Measurements from ENCODE around the gene FAM240A. TPM values are rescaled to one million over a fixed set of nuclear protein-coding genes. Genes with fewer than 3 reads are reported as not detected.

The FAM240A gene
- total and polyA plus RNA-seq, 2 donors, result 0.05 to 0.37 TPM

DNA sequence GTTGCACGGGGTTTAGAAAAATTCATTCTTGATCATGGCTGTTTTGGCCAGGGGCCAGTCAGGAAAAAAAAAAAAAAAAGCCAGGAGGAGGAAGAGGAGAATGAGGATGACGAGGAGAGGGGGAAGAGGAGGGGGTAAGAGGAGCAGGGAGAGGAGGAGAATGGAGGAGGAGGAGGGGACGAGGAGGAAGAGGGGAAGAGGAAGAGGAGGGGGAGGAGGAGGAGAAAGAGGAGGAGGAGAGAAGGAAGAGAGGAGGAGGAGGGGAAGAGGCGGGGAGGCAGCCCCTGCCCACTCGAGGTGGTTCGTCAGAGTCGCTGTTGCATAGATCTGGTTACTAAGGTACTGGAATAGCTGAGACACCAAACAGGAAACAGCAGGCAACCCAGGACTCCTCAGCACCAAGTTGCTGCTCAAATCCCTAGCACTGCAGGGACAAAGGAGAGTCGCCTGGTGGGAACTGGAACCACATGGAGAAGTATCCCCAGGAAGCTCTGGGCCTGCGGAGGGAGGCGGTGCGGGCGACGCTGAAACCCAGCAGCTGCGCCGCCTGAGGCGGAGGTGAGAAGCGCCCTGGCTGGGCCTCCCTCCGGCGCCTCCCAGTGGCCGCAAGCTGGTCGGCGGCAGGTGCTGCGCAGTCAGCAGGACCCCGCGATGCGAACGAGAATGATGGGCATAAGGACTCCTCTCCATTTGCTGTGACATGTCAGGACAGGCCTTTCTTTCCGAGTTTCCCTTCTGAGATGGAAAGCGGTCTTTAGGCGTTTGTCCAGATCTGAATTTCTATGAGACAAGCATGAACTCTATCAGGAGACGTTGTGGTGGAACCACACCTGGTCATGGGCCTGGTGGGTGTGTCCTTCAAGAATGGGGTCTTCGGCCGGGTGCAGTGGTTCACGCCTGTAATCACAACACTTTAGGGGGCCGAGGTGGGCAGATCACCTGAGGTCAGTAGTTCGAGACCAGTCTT is 17.5 kb downstream of the FAM240A start:
- Histone ChIP-seq H3K4me3 (ENCODE audit: low read length in 2 of 2) (peak overlapping the region; percentile 21 to 50), H3K36me3 (ENCODE audit: control insufficient read depth in 2 of 2, insufficient read depth in 2 of 2, low read length in 1 of 2) (no peaks in the 10 kb centered on the region), H3K9me3 (ENCODE audit: control insufficient read depth in 2 of 2, insufficient read depth in 1 of 2, low read length in 1 of 2) (no peaks in the 10 kb centered on the region), H3K27me3 (ENCODE audit: control insufficient read depth in 2 of 2, insufficient read depth in 1 of 2, low read length in 1 of 2) (no peaks in the 10 kb centered on the region), H3K27ac (ENCODE audit: low read depth in 1 of 2, low read length in 1 of 2) (peak overlapping the region; percentile 72 to 90), H3K4me1 (ENCODE audit: control insufficient read depth in 2 of 2, insufficient read depth in 2 of 2, low read length in 2 of 2) (peaks cover 3 to 28% of the 10 kb centered on the region in 2 donors)
- DNase-seq (ENCODE audit: low read depth in 6 of 9, low spot score in 9 of 9), result peak; percentile 64 to 88 (median 78)
- 14% methylated on average over 36 of the region's 36 CpGs for WGBS

DNA sequence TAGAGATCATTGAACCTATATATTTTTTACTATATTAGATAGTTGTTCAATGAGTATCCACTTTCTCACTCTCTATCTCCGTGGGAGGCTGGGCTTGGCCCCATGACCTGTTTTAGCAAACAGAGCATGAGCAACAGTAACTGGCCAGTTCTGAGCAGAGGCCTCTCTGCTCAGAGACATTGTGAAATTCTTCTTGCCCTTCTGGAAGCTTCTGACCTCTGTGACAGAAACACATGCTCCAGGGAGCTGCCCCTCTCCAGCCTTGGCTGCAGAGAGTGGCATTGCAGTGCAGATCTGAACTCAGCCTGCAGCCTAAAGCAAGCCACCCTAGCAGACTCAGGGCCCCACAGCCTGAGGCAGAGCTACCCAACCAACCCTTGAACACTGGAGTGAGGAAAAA is 20.5 kb downstream of the FAM240A start:
- H3K9me3 ChIP-seq (ENCODE audit: control insufficient read depth in 2 of 2, insufficient read depth in 1 of 2, low read length in 1 of 2), result no peaks in the 10 kb centered on the region
- H3K27me3 ChIP-seq (ENCODE audit: control insufficient read depth in 2 of 2, insufficient read depth in 1 of 2, low read length in 1 of 2), result no peaks in the 10 kb centered on the region
- H3K4me1 ChIP-seq (ENCODE audit: control insufficient read depth in 2 of 2, insufficient read depth in 2 of 2, low read length in 2 of 2), result peaks cover 3 to 32% of the 10 kb centered on the region in 2 donors
- H3K36me3 ChIP-seq (ENCODE audit: control insufficient read depth in 2 of 2, insufficient read depth in 2 of 2, low read length in 1 of 2), result no peaks in the 10 kb centered on the region
- 97% methylated on average over 1 of the region's 1 CpG for WGBS
- DNase-seq (ENCODE audit: low read depth in 6 of 9, low spot score in 9 of 9), result no peak
- H3K27ac ChIP-seq (ENCODE audit: low read depth in 1 of 2, low read length in 1 of 2), result no peak overlapping the region
- no peak overlapping the region for H3K4me3 ChIP-seq (ENCODE audit: low read length in 2 of 2)

DNA sequence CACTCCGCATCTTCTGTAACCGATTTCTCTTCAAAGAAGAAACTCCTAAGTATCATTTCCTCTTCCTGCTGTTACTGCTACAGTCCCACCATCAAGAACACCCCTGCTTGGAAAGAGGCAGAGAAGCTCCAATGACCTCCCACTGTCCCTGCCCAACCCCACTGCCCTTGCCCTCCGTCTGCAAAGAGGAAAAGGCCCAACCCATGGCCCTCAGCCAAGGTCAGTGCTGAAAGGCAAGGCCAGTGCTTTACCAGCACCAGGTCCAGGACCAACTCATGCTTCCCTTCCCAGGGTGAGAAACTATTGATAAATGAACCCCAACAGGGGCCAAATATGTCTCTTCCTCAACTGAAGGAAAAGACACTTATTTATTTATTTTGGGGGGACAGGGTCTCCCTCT is 22.5 kb downstream of the FAM240A start:
- H3K36me3 ChIP-seq (ENCODE audit: control insufficient read depth in 2 of 2, insufficient read depth in 2 of 2, low read length in 1 of 2), result no peaks in the 10 kb centered on the region
- no peak overlapping the region for H3K4me3 ChIP-seq (ENCODE audit: low read length in 2 of 2)
- H3K9me3 ChIP-seq (ENCODE audit: control insufficient read depth in 2 of 2, insufficient read depth in 1 of 2, low read length in 1 of 2), result no peaks in the 10 kb centered on the region
- no peak overlapping the region for H3K27ac ChIP-seq (ENCODE audit: low read depth in 1 of 2, low read length in 1 of 2)
- DNase-seq (ENCODE audit: low read depth in 6 of 9, low spot score in 9 of 9), result no peak
- H3K27me3 ChIP-seq (ENCODE audit: control insufficient read depth in 2 of 2, insufficient read depth in 1 of 2, low read length in 1 of 2), result no peaks in the 10 kb centered on the region
- peaks cover 3 to 17% of the 10 kb centered on the region in 2 donors for H3K4me1 ChIP-seq (ENCODE audit: control insufficient read depth in 2 of 2, insufficient read depth in 2 of 2, low read length in 2 of 2)
- 43% methylated on average over 3 of the region's 3 CpGs for WGBS

DNA sequence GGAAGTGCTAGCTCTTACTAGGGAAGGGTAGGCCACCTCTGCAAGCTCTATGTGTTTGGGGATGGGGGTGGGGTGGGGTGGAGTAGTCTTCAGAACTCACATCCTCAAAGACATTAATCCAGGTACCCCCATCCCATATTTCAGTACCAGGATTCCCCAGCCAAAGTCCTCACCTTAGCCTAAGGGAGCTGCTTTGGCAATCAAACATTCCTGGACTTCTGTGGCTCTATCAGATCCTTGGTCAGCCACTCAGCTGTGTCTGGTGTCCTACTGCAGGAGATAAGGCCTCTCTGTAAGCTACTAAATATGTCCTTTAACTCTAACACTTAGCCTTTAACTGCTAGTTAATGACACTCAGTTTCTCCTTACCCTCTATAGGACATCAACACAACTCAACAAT is 26.9 kb downstream of the FAM240A start:
- Histone ChIP-seq H3K4me3 (ENCODE audit: low read length in 2 of 2) (no peak overlapping the region), H3K9me3 (ENCODE audit: control insufficient read depth in 2 of 2, insufficient read depth in 1 of 2, low read length in 1 of 2) (peaks cover 0 to 3% of the 10 kb centered on the region in 2 donors), H3K27me3 (ENCODE audit: control insufficient read depth in 2 of 2, insufficient read depth in 1 of 2, low read length in 1 of 2) (peaks cover 0 to 4% of the 10 kb centered on the region in 2 donors), H3K4me1 (ENCODE audit: control insufficient read depth in 2 of 2, insufficient read depth in 2 of 2, low read length in 2 of 2) (peaks cover 0 to 7% of the 10 kb centered on the region in 2 donors), H3K36me3 (ENCODE audit: control insufficient read depth in 2 of 2, insufficient read depth in 2 of 2, low read length in 1 of 2) (no peaks in the 10 kb centered on the region), H3K27ac (ENCODE audit: low read depth in 1 of 2, low read length in 1 of 2) (no peak overlapping the region)
- no peak for DNase-seq (ENCODE audit: low read depth in 6 of 9, low spot score in 9 of 9)

DNA sequence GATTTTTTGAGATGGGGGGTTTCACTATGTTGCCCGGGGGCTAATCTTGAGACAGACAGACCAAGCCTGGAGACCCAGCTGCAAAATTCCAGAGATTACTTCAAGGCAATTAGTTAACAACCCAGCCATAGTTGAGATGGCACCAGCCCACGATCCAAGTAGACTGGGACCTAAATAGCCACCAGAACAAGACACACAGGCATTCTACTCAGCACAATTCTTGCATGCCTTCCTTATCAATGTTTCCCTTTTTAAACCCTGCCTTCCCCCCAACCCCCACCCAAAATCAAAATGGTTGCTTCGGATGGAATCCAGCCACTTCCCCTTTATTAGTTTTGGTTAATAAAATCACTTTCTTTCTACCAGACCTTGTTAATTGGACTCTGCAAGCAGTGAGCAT is 28.6 kb downstream of the FAM240A start:
- Histone ChIP-seq H3K36me3 (ENCODE audit: control insufficient read depth in 2 of 2, insufficient read depth in 2 of 2, low read length in 1 of 2) (no peaks in the 10 kb centered on the region), H3K9me3 (ENCODE audit: control insufficient read depth in 2 of 2, insufficient read depth in 1 of 2, low read length in 1 of 2) (peaks cover 0 to 3% of the 10 kb centered on the region in 2 donors), H3K27ac (ENCODE audit: low read depth in 1 of 2, low read length in 1 of 2) (no peak overlapping the region), H3K4me3 (ENCODE audit: low read length in 2 of 2) (no peak overlapping the region), H3K27me3 (ENCODE audit: control insufficient read depth in 2 of 2, insufficient read depth in 1 of 2, low read length in 1 of 2) (peaks cover 0 to 4% of the 10 kb centered on the region in 2 donors), H3K4me1 (ENCODE audit: control insufficient read depth in 2 of 2, insufficient read depth in 2 of 2, low read length in 2 of 2) (no peaks in the 10 kb centered on the region)
- no peak for DNase-seq (ENCODE audit: low read depth in 6 of 9, low spot score in 9 of 9)
- WGBS, result 89% methylated on average over 3 of the region's 3 CpGs

DNA sequence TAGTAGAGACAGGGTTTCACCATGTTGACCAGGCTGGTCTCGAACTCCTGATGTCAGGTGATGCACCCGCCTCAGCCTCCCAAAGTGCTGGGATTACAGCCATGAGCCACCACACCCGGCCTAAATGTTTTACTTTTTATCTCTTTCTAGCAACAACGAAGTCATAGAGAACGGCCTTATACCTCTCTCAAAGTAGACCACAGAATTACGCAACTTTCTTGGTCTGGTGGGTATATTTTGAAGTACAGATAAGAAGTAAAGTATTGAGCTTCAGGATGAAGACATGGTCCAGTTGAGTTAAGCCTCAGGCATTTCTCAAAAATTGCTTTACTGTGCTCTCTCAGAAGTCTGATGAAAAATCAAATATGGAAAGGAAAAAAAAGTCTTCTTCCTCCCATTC is 30.6 kb downstream of the FAM240A start:
- Histone ChIP-seq H3K4me1 (ENCODE audit: control insufficient read depth in 2 of 2, insufficient read depth in 2 of 2, low read length in 2 of 2) (no peaks in the 10 kb centered on the region), H3K9me3 (ENCODE audit: control insufficient read depth in 2 of 2, insufficient read depth in 1 of 2, low read length in 1 of 2) (peaks cover 0 to 3% of the 10 kb centered on the region in 2 donors), H3K27me3 (ENCODE audit: control insufficient read depth in 2 of 2, insufficient read depth in 1 of 2, low read length in 1 of 2) (peaks cover 0 to 4% of the 10 kb centered on the region in 2 donors), H3K36me3 (ENCODE audit: control insufficient read depth in 2 of 2, insufficient read depth in 2 of 2, low read length in 1 of 2) (no peaks in the 10 kb centered on the region), H3K27ac (ENCODE audit: low read depth in 1 of 2, low read length in 1 of 2) (no peak overlapping the region), H3K4me3 (ENCODE audit: low read length in 2 of 2) (no peak overlapping the region)
- WGBS, result 65% methylated on average over 6 of the region's 6 CpGs
- no peak for DNase-seq (ENCODE audit: low read depth in 6 of 9, low spot score in 9 of 9)

DNA sequence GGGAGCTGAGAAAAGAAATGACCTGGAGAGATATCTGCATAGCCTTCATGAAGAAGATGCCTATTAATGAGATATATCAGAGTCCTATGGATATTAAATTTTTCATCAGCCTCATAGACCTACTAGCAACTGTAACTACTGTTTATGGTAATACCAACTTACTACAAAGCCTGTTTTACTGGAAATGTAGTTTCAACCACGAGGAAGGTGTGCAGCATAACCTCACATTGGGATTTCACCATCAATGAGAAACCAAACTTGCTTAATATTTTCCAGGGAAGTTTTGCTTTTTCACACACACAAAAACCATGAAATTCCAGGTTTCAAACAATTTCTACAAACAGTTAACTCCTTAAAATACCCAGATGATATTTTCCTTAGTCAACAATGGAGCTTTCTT is 31.4 kb downstream of the FAM240A start:
- H3K9me3 ChIP-seq (ENCODE audit: control insufficient read depth in 2 of 2, insufficient read depth in 1 of 2, low read length in 1 of 2), result peaks cover 0 to 3% of the 10 kb centered on the region in 2 donors
- DNase-seq (ENCODE audit: low read depth in 6 of 9, low spot score in 9 of 9), result no peak
- no peak overlapping the region for H3K4me3 ChIP-seq (ENCODE audit: low read length in 2 of 2)
- no peak overlapping the region for H3K27ac ChIP-seq (ENCODE audit: low read depth in 1 of 2, low read length in 1 of 2)
- 91% methylated on average over 1 of the region's 1 CpG for WGBS
- H3K27me3 ChIP-seq (ENCODE audit: control insufficient read depth in 2 of 2, insufficient read depth in 1 of 2, low read length in 1 of 2), result peaks cover 0 to 4% of the 10 kb centered on the region in 2 donors
- no peaks in the 10 kb centered on the region for H3K4me1 ChIP-seq (ENCODE audit: control insufficient read depth in 2 of 2, insufficient read depth in 2 of 2, low read length in 2 of 2)
- H3K36me3 ChIP-seq (ENCODE audit: control insufficient read depth in 2 of 2, insufficient read depth in 2 of 2, low read length in 1 of 2), result no peaks in the 10 kb centered on the region

DNA sequence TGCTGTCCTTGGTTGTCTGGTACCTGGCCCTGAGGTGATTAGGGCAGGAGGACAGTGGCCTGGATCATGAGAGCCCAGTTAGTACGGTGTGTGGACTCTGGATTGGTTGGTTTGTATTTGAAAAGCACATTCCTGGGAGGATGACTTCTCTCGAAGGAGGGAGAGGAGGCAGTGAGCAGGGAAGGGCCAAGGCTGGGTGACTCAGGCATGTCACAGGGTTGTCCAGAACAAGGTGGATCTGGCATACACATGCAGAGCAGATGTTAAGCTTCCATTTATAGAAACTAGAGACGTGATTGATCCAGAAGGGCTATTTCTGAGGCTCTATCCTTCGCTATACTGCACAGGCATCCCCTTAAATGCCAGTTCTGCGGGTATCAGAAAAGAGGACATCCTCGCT is 34.4 kb downstream of the FAM240A start:
- WGBS, result 77% methylated on average over 6 of the region's 6 CpGs

DNA sequence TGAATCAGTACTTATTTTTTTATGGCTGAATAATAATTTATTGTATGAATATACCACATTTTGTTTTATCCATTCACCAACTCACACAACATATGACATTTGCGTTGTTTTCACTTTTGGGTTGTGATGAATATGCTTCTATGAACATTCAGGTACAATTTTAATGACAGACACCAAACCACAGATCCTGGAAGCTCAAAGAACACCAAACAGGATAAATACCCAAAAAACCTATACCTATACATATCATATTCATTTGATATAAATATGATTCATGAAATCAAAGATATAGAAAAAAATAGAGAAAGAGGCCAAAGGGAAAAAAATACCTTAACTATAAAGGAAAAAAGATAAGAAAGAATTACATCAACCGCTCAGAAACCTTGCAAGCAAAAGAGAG is 35.8 kb downstream of the FAM240A start:
- no peak for DNase-seq (ENCODE audit: low read depth in 6 of 9, low spot score in 9 of 9)
- H3K27me3 ChIP-seq (ENCODE audit: control insufficient read depth in 2 of 2, insufficient read depth in 1 of 2, low read length in 1 of 2), result no peaks in the 10 kb centered on the region
- no peak overlapping the region for H3K4me3 ChIP-seq (ENCODE audit: low read length in 2 of 2)
- no peaks in the 10 kb centered on the region for H3K9me3 ChIP-seq (ENCODE audit: control insufficient read depth in 2 of 2, insufficient read depth in 1 of 2, low read length in 1 of 2)
- no peak overlapping the region for H3K27ac ChIP-seq (ENCODE audit: low read depth in 1 of 2, low read length in 1 of 2)
- 94% methylated on average over 2 of the region's 2 CpGs for WGBS
- no peaks in the 10 kb centered on the region for H3K4me1 ChIP-seq (ENCODE audit: control insufficient read depth in 2 of 2, insufficient read depth in 2 of 2, low read length in 2 of 2)
- no peaks in the 10 kb centered on the region for H3K36me3 ChIP-seq (ENCODE audit: control insufficient read depth in 2 of 2, insufficient read depth in 2 of 2, low read length in 1 of 2)

More for the DNA sequence above, 34.4 kb downstream of the FAM240A start:
- Histone ChIP-seq H3K36me3 (ENCODE audit: control insufficient read depth in 2 of 2, insufficient read depth in 2 of 2, low read length in 1 of 2) (no peaks in the 10 kb centered on the region), H3K27ac (ENCODE audit: low read depth in 1 of 2, low read length in 1 of 2) (no peak overlapping the region), H3K4me1 (ENCODE audit: control insufficient read depth in 2 of 2, insufficient read depth in 2 of 2, low read length in 2 of 2) (no peaks in the 10 kb centered on the region), H3K9me3 (ENCODE audit: control insufficient read depth in 2 of 2, insufficient read depth in 1 of 2, low read length in 1 of 2) (no peaks in the 10 kb centered on the region), H3K27me3 (ENCODE audit: control insufficient read depth in 2 of 2, insufficient read depth in 1 of 2, low read length in 1 of 2) (peaks cover 0 to 4% of the 10 kb centered on the region in 2 donors), H3K4me3 (ENCODE audit: low read length in 2 of 2) (no peak overlapping the region)
- no peak for DNase-seq (ENCODE audit: low read depth in 6 of 9, low spot score in 9 of 9)
